ENCODE results near the gene MBNL2.

The MBNL2 gene

GRCh38 chr13:97307118-97307881, 85.2 kb downstream of the MBNL2 start:
- no peak for DNase-seq

GRCh38 chr13:97307882-97308624, 85.9 kb downstream of the MBNL2 start:
- DNase-seq: no peak

GRCh38 chr13:97308735-97309429, 86.7 kb downstream of the MBNL2 start:
- DNase-seq: no peak

GRCh38 chr13:97310809-97311436, 88.8 kb downstream of the MBNL2 start:
- no peak for DNase-seq

- no peak for DNase-seq
Observed at GRCh38 chr13:97311956-97312355, 89.8 kb downstream of the MBNL2 start.

GRCh38 chr13:97313551-97314260, 91.6 kb downstream of the MBNL2 start:
- no peak for DNase-seq

- DNase-seq: no peak
Observed at GRCh38 chr13:97316390-97316789, 94.3 kb downstream of the MBNL2 start.

GRCh38 chr13:97317933-97318332, 95.8 kb downstream of the MBNL2 start:
- no peak for DNase-seq

GRCh38 chr13:97318532-97318931, 96.4 kb downstream of the MBNL2 start:
- no peak for DNase-seq

- no peak for DNase-seq
Observed at GRCh38 chr13:97319113-97319720, 97.1 kb downstream of the MBNL2 start.

- no peak for DNase-seq
Observed at GRCh38 chr13:97321101-97321500, 99.0 kb downstream of the MBNL2 start.

GRCh38 chr13:97321616-97322321, 99.6 kb downstream of the MBNL2 start:
- no peak for DNase-seq

- DNase-seq: no peak
Observed at GRCh38 chr13:97322740-97323342, 100.7 kb downstream of the MBNL2 start.

- DNase-seq: no peak
Observed at GRCh38 chr13:97324115-97324514, 102.0 kb downstream of the MBNL2 start.

GRCh38 chr13:97325738-97326137, 103.6 kb downstream of the MBNL2 start:
- no peak for DNase-seq

- DNase-seq: no peak
Observed at GRCh38 chr13:97327086-97327485, 105.0 kb downstream of the MBNL2 start.

GRCh38 chr13:97327506-97328221, 105.5 kb downstream of the MBNL2 start:
- no peak for DNase-seq

- no peak for DNase-seq
Observed at GRCh38 chr13:97328222-97328790, 106.2 kb downstream of the MBNL2 start.

- DNase-seq: no peak
Observed at GRCh38 chr13:97329331-97329730, 107.2 kb downstream of the MBNL2 start.

GRCh38 chr13:97330448-97330847, 108.3 kb downstream of the MBNL2 start:
- DNase-seq: no peak
